Thymus (tissue), 11 donors: Measurements from ENCODE around the gene INTS1. TPM values are rescaled to one million over a fixed set of nuclear protein-coding genes. Genes with fewer than 3 reads are reported as not detected.

Experiments used
- DNase-seq, 9 donors: peaks; one replicate each; pipeline ENCODE4 v3.0.0-alpha.2; 2013; ENCODE audit warnings: low spot score in 9 of 9, low read depth in 6 of 9, missing footprints in 1 of 9
- H3K27ac ChIP-seq, 2 donors: one replicate each; pipeline ENCODE4 v1.5.1; 2013; ENCODE audit warnings: control low read depth in 1 of 2, low read depth in 1 of 2, low read length in 1 of 2, mild to moderate bottlenecking in 1 of 2, moderate library complexity in 1 of 2
- H3K27me3 ChIP-seq, 2 donors: one replicate each; pipeline ENCODE4 v1.5.1; 2013; ENCODE audit warnings: low read length in 1 of 2; ENCODE audit not compliant: control insufficient read depth in 2 of 2, insufficient read depth in 1 of 2
- H3K36me3 ChIP-seq, 2 donors: one replicate each; pipeline ENCODE4 v1.5.1; 2013; ENCODE audit warnings: low read length in 1 of 2, mild to moderate bottlenecking in 1 of 2, moderate library complexity in 1 of 2; ENCODE audit not compliant: control insufficient read depth in 2 of 2, insufficient read depth in 2 of 2
- H3K4me1 ChIP-seq, 2 donors: one replicate each; pipeline ENCODE4 v1.5.1; 2013; ENCODE audit warnings: low read length in 2 of 2; ENCODE audit not compliant: control insufficient read depth in 2 of 2, insufficient read depth in 2 of 2
- H3K4me3 ChIP-seq, 2 donors: one replicate each; pipeline ENCODE4 v1.5.1; 2013; ENCODE audit warnings: low read length in 2 of 2, control low read depth in 1 of 2, mild to moderate bottlenecking in 1 of 2
- H3K9me3 ChIP-seq, 2 donors: one replicate each; pipeline ENCODE4 v1.5.1; 2013; ENCODE audit warnings: low read length in 1 of 2, mild to moderate bottlenecking in 1 of 2; ENCODE audit not compliant: control insufficient read depth in 2 of 2, insufficient read depth in 1 of 2
- WGBS: extraction: QIAGEN DNeasy Blood & Tissue Kit; methylation state at CpG from one replicate; pipeline ENCODE4 v1.1.7; 2013; 5-methylcytosine and 5-hydroxymethylcytosine counted together
- polyA plus RNA-seq: library from polyadenylated mRNA; stranded (reverse); fragments of 200-250 nt; gene quantifications from one replicate; pipeline ENCODE4 v1.2.3, GENCODE V29; 2013
- total RNA-seq: library from RNA; stranded (reverse); fragments of 120-200 nt; gene quantifications from one replicate; pipeline ENCODE4 v1.2.4, GENCODE V29; 2013
- donor health status: healthy.

Gene INTS1
- total and polyA plus RNA-seq, 2 donors, result 19.6 to 287 TPM

DNA sequence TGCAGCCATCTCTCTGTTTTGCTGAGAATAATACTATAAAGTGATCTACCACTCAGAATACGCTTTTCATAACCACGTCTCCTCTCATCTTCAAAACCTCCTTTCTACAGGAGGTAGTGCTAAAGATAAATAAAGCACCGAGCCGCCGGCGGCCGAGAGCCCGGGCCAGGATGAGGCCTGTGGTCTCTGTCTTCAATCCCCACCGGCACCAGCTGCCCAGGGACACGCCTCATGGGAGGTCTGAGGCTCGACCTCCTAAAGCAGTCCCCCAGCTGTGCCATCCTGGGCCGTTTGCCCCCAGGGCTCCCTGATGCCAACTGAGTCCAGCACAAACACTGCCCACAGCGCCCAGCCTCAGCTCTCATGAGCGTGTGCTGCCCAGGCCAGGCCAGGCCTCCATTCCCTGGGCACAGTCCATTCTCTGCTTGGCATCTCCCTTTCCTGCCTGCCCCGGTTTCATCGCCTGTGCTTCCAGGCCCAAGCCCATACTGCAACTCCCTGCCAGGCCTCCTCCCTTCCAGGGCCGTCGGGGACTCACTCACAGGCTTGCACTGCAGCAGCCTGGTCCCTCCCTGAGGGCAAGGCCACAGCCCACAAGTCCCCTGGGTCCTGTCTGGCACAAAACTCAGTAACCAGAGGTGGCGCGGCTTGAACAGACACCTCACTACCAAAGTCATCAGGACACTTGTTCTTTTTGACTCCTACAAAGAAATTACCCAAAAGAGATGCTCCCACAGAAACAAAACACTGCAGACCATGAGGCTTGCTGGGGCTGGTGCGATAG, 2.5 kb downstream of the INTS1 start:
- no peak overlapping the region for H3K4me3 ChIP-seq
- H3K27ac ChIP-seq, result no peak overlapping the region
- H3K27me3 ChIP-seq, result no peaks in the 10 kb centered on the region
- peaks cover 62 to 69% of the 10 kb centered on the region in 2 donors for H3K36me3 ChIP-seq
- peaks cover 1 to 12% of the 10 kb centered on the region in 2 donors for H3K9me3 ChIP-seq
- DNase-seq, result no peak
- 96% methylated on average over 21 of the region's 21 CpGs for WGBS
- H3K4me1 ChIP-seq, result peaks cover 22 to 28% of the 10 kb centered on the region in 2 donors

DNA sequence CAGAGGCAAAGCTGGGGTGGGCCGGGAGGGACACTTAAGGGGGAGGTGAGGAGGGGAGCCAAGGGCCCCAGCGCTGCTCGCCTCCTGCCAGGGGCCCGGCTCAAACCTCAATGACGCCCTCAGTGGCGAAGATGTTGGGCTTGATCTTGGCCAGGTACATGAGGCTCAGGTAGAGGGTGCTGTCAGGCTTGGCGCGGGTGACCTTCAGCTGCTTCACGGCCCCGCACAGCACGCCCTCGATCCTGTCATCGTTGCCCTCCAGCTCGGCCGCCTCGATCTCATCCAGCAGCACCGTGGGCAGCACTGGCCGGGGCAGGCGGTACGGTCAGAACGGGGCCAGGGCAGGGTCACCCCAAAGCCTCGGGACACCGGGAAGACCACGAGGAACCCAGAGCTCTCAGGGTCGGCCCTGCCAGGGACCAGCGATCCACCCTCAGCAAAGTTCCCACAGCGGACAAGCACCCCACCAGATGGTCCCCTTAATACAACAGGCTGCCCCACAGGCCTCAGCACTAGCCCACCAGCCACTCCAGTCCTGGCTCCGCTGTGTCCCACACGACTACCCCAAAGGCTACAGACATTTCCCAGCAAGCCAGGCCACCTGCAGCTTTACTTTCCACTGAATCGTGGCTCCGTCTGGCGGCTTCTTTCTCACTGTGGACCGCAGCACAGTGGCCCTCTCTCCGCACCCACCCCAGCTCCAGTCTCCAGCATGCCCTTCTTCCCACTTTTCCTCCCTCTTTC, 4.0 kb downstream of the INTS1 start:
- no peak for DNase-seq
- H3K4me1 ChIP-seq, result peaks cover 12 to 15% of the 10 kb centered on the region in 2 donors
- H3K27me3 ChIP-seq, result no peaks in the 10 kb centered on the region
- peaks cover 74 to 81% of the 10 kb centered on the region in 2 donors for H3K36me3 ChIP-seq
- H3K27ac ChIP-seq, result no peak overlapping the region
- WGBS, result 98% methylated on average over 34 of the region's 34 CpGs
- H3K4me3 ChIP-seq, result no peak overlapping the region
- H3K9me3 ChIP-seq, result peaks cover 0 to 1% of the 10 kb centered on the region in 2 donors

DNA sequence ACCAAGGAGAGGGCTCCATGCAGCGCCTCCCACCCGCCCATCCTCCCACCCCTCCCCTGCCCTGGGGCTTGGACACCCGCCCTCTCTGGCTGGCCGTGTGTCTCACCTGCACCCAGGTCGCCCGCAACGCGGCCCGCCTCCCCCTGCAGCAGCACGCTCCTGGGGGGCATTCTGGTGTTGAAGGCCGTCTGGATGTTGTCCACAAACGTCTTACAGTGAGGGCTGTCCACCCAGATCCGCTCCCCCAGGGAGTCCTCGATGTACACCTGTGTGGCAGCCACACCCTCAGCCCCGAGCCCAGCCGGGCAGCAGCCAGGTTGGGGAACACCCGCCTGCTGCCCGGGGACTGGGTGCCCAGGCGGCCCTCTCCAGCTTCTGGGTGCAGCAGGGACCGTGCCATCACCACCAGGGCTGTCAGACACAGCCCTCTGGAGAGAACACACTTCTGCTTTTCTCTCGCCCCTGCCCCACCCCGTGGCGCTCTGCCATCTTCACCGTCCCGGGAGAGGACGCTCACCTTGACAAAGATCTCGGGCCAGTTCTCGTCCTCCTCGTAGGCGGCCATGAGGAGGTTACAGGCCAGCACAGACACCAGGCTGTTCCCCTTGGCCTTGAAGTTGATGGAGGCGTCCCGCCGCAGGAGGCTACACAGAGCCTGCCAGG, 4.7 kb downstream of the INTS1 start:
- H3K27ac ChIP-seq, result no peak overlapping the region
- no peak for DNase-seq
- peaks cover 80 to 88% of the 10 kb centered on the region in 2 donors for H3K36me3 ChIP-seq
- peaks cover 8 to 12% of the 10 kb centered on the region in 2 donors for H3K4me1 ChIP-seq
- peaks cover 0 to under 1% of the 10 kb centered on the region in 2 donors for H3K9me3 ChIP-seq
- H3K4me3 ChIP-seq, result no peak overlapping the region
- no peaks in the 10 kb centered on the region for H3K27me3 ChIP-seq
- 97% methylated on average over 33 of the region's 33 CpGs for WGBS

DNA sequence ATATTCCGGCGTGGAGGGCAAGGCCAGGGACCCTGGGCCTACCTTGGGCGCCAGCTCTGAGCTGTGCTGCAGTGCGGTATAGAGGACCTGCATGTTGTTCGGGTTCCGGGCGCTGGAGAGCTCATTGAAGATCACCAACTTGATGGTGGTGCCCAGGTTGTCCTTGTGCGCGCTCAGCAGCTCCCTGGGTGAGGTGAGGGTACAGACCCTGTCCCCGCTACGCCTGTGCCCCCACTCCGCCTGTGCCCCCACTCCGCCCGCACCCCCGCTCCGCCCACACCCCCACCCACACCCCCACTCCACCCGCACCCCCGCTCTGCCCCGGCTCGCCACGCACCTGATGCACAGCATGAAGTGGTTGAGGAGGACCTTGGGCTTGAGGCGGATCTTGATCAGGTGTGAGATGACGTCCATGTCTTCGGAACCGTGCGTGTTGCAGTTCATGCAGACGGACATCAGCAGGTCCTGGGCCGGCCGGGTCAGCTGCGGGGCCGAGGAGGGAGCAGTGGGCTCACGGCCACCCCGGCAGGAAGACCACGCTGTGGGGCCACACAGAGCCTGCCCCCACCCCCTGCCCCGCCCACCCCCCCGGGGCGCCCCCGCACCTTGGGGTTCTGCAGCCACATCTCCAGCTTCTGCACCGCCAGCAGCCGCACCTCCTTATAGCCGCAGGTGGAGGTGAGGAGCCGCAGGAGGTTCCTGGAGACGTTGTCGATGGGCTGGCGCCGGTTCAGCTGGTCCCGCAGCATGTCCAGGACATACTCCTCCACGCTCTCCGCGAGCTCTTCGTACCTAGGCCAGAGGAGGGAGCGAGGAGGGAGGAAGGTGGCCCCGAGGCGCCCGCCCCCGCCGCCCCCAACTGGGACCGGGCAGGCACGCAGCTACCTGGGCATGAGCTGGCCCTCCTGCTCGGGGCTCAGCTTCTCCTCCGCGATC, 5.6 kb downstream of the INTS1 start:
- Histone ChIP-seq H3K36me3 (peaks cover 88 to 96% of the 10 kb centered on the region in 2 donors), H3K4me3 (no peak overlapping the region), H3K4me1 (peaks cover 8 to 12% of the 10 kb centered on the region in 2 donors), H3K9me3 (no peaks in the 10 kb centered on the region), H3K27me3 (no peaks in the 10 kb centered on the region), H3K27ac (no peak overlapping the region)
- no peak for DNase-seq
- WGBS, result 98% methylated on average over 62 of the region's 62 CpGs

DNA sequence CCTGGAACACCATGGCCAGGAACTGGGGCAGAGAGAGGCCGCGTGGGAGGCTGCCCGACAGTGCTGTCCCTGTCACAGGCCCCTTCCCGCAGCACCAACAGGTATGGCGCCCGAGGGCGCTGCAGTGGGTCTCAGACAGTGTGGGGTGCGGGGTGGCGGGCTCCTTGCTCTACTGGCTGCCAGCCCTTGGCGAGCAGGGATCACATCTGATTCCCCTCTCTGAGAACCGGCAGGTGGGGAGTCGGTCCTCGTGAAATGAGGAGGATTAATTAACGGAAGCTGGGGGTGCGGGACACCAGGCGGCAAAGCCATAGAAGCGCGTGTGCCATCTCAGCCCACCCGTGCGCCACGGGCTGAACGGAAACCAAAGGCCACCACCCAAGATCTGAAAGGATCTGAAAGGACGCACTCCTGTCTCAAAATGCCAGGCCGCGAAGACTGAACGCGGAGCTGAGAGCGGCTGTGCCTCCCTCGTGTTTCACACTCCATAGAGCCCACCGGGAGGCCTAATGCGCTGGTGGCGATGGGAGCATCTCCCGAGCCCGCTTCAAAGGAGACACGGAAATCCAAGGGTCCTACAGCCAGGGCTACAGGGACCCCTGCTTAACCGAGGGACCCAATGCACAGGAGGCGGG, 6.8 kb downstream of the INTS1 start:
- H3K4me1 ChIP-seq, result no peaks in the 10 kb centered on the region
- H3K36me3 ChIP-seq, result peaks cover 87 to 99% of the 10 kb centered on the region in 2 donors
- no peaks in the 10 kb centered on the region for H3K27me3 ChIP-seq
- no peak overlapping the region for H3K4me3 ChIP-seq
- no peak for DNase-seq
- no peak overlapping the region for H3K27ac ChIP-seq
- H3K9me3 ChIP-seq, result no peaks in the 10 kb centered on the region
- WGBS, result 97% methylated on average over 37 of the region's 37 CpGs

DNA sequence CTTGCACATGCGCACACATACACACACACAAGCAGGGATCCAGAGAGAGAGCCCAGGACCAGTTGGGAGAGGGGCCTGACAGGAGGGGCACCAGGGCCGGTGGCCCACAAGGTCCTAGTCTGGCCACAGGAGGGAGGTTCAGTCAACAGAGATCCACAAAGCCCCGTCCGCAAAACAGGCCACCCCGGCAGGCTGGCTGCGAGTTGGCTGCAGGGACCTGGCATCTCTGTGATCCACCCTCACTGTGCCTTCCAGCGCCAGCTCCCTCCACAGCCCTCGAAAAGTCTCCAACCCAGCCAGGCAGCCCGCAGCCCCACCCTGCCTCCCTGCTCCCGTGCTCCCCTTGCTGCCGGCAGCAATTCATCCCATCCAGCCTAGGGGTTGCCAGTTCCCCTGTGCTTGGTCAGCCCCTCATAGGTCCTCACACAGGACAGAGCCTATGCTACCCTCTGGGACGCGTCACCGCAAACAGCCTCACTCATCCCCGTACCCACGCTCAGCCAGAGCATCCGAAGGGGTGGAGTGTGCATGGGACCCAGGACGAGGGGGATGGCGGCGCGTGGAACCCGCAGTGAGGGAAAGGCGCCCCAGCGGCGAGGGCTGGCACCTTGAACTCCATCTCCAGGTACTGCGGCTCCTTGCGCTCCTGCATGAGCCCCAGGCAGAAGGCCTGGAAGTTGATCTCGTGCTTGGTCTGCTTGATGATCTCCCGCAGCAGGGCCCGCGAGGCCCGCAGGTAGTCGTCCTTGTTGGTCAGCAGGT, 7.5 kb downstream of the INTS1 start:
- Histone ChIP-seq H3K27ac (no peak overlapping the region), H3K36me3 (peaks cover 86 to 99% of the 10 kb centered on the region in 2 donors), H3K27me3 (no peaks in the 10 kb centered on the region), H3K4me3 (no peak overlapping the region), H3K9me3 (no peaks in the 10 kb centered on the region), H3K4me1 (no peaks in the 10 kb centered on the region)
- DNase-seq, result no peak
- WGBS, result 96% methylated on average over 33 of the region's 33 CpGs

DNA sequence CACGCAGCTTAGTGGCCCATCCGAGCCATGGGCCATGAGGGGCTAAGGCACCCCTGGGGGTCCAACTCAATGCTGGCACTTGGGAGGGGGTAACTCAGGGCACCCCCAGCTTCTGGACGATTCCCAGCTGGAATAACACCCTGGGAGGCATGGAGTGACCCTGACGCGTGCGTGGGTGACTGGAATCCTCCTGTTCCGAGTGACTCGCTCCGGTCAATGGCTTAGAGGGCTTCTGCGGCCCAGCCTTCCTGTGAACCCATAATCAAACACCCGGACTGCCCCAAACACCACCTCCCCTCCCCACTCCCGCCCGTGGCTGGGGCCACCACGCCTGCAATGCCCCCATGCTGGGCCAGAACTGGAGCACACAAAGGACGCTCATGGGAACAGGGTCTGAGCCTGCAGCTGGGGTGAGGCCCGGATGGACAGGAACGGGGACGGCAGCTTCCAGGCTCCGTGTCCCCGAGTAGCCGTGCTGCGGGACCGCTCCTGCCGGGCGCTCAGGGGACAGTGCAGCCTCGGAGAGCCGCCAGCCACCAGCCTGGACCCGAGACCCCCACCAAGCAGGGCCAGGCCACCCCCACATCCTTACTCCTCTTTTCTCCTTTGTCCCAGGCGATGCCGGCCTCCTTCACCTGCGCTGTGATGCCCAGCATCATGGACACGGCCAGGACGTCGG, 8.5 kb downstream of the INTS1 start:
- no peaks in the 10 kb centered on the region for H3K27me3 ChIP-seq
- DNase-seq, result no peak
- WGBS, result 97% methylated on average over 34 of the region's 34 CpGs

More for the DNA sequence above, 8.5 kb downstream of the INTS1 start:
- Histone ChIP-seq H3K4me1 (no peaks in the 10 kb centered on the region), H3K27ac (no peak overlapping the region), H3K4me3 (no peak overlapping the region), H3K36me3 (peaks cover 87 to 97% of the 10 kb centered on the region in 2 donors), H3K9me3 (no peaks in the 10 kb centered on the region)
